ENCODE data around the gene PLAAT5. TPM values are rescaled to one million over a fixed set of nuclear protein-coding genes. Genes with fewer than 3 reads are reported as not detected.

PLAAT5 gene
- total and polyA plus RNA-seq, 2 of the 13 experiments (the other 11 are each of a cell fraction or from before 2014, with no cell fraction given) = not detected

DNA sequence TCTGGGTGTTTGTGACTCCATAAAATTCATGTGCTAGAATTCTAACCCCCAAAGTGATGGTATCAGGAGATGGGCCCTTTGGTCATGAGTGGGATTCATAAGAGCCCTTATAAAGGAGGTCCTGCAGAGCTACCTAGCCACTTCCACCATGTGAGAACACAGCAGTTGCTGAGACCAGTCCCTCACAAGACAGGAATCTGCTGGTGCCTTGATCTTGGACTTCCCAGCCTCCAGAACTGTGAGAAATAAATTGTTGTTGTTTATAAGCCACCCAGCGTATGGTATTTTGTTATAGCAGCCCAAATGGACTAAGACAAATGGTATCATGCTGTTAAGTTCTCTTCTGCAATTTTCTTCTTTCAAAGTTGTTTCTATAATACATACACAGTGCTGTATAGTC is 1.5 kb upstream of the PLAAT5 start:
- ATAC-seq (no peak), FAIRE-seq (no peak), DNase-seq (ENCODE audit: low spot score) (no peak)
- Histone ChIP-seq H3K36me3 (replicated peaks in 1 of 2; ENCODE audit: control insufficient read depth in 1 of 2, insufficient read depth in 2 of 2, low read length in 2 of 2) (no peaks in the 10 kb centered on the region), H3K4me2 (ENCODE audit: low read depth, low read length) (no peak overlapping the region), H3K4me3 (replicated peaks in 1 of 3; ENCODE audit: insufficient read depth in 1 of 3, low read depth in 2 of 3, low read length in 3 of 3) (no peak overlapping the region), H3K9me3 (ENCODE audit: low read length) (no peaks in the 10 kb centered on the region), H3K9ac (ENCODE audit: insufficient read depth, low read depth, low read length) (no peak overlapping the region), H4K20me1 (ENCODE audit: insufficient read depth, low read length) (no peaks in the 10 kb centered on the region), H3K79me2 (ENCODE audit: insufficient read depth, low read length) (no peaks in the 10 kb centered on the region), H3K4me1 (ENCODE audit: insufficient read depth, low read length) (peaks cover 17% of the 10 kb centered on the region), H3K27me3 (ENCODE audit: control insufficient read depth in 1 of 2, insufficient read depth in 2 of 2, low read length in 2 of 2) (peaks cover 0 to 30% of the 10 kb centered on the region in 2 experiments; a peak in 3 of 5 replicates), H3K27ac (ENCODE audit: extremely low read length, insufficient read depth, low read length) (no peak overlapping the region), H2AFZ (ENCODE audit: low read length) (no peak overlapping the region)
- CTCF ChIA-PET (ENCODE audit: low intra/inter-chr PET ratio, low total read pairs) = no interaction called here
- intact Hi-C loops (cut with micrococcal nuclease; ENCODE audit: unreplicated experiment) = no loop called here
- 92% methylated on average over 1 of the region's 1 CpG for WGBS (ENCODE audit: low lambda C conversion rate)
- POLR2A ChIA-PET = interaction anchor here (1.2 kb wide), 1 partner anchor 189 kb away, joined by 4 read pairs; the partner anchor contains the start of gene RTN3
- in situ Hi-C loops (cut with HindIII; ENCODE audit: extremely low pct_ligation_motif_present, low pct_unique_long_range_greater_than_20kb) = loop anchor here (25.0 kb wide), 1 partner anchor 245 kb away; no protein-coding TSS in a partner anchor
- no TSS peak for BruUV-seq (replicated peaks)
- TF ChIP-seq ZNF564 (CRISPR knock-in tag; IDR thresholded peaks at IDR 0.05) (peak; percentile 77; the same call in 1 of the 2 replicates), ZKSCAN1 (IDR thresholded peaks at IDR 0.05; ENCODE audit: low read length) (no peak)

GRCh38 chr11:63491636-63492372 is 837 bp upstream of the PLAAT5 start:
- Histone ChIP-seq H2AFZ (ENCODE audit: low read length) (no peak overlapping the region), H3K4me1 (ENCODE audit: insufficient read depth, low read length) (peaks cover 17% of the 10 kb centered on the region), H4K20me1 (ENCODE audit: insufficient read depth, low read length) (no peaks in the 10 kb centered on the region), H3K36me3 (replicated peaks in 1 of 2; ENCODE audit: control insufficient read depth in 1 of 2, insufficient read depth in 2 of 2, low read length in 2 of 2) (no peaks in the 10 kb centered on the region), H3K9me3 (ENCODE audit: low read length) (no peaks in the 10 kb centered on the region), H3K27ac (ENCODE audit: extremely low read length, insufficient read depth, low read length) (no peak overlapping the region), H3K4me3 (replicated peaks in 1 of 3; ENCODE audit: insufficient read depth in 1 of 3, low read depth in 2 of 3, low read length in 3 of 3) (no peak overlapping the region; a peak in 1 of 6 replicates), H3K27me3 (ENCODE audit: control insufficient read depth in 1 of 2, insufficient read depth in 2 of 2, low read length in 2 of 2) (peaks cover 0 to 30% of the 10 kb centered on the region in 2 experiments; a peak in 4 of 5 replicates), H3K4me2 (ENCODE audit: low read depth, low read length) (peak overlapping the region; percentile 45; the same call in 1 of the 2 replicates), H3K9ac (ENCODE audit: insufficient read depth, low read depth, low read length) (no peak overlapping the region), H3K79me2 (ENCODE audit: insufficient read depth, low read length) (no peaks in the 10 kb centered on the region)
- WGBS (ENCODE audit: low lambda C conversion rate) = 2% methylated on average over 11 of the region's 11 CpGs
- FAIRE-seq = peak; percentile 71
- peak; percentile 92 for DNase-seq (ENCODE audit: low spot score)
- ChIA-PET CTCF (ENCODE audit: low intra/inter-chr PET ratio, low total read pairs) (no interaction called here), POLR2A (interaction anchor here (1.0 to 1.2 kb wide), 2 partner anchors 111 to 189 kb away, joined by 4 read pairs; partner anchors contain the start of gene RTN3)
- no TSS peak for BruUV-seq (replicated peaks)
- peak; percentile 82 for ATAC-seq
- intact Hi-C loops (cut with micrococcal nuclease; ENCODE audit: unreplicated experiment) (no loop called here), in situ Hi-C loops (cut with HindIII; ENCODE audit: extremely low pct_ligation_motif_present, low pct_unique_long_range_greater_than_20kb) (loop anchor here (25.0 kb wide), 1 partner anchor 245 kb away; no protein-coding TSS in a partner anchor)
- TF ChIP-seq ZSCAN31 (CRISPR knock-in tag; IDR thresholded peaks at IDR 0.05; ENCODE audit: low read depth) (no peak), ZNF138 (CRISPR knock-in tag; IDR thresholded peaks at IDR 0.05; ENCODE audit: low read depth) (no peak), ZNF780A (CRISPR knock-in tag; IDR thresholded peaks at IDR 0.05) (no peak), ZNF646 (CRISPR knock-in tag; IDR thresholded peaks at IDR 0.05) (no peak), FOSL1 (CRISPR knock-in tag; IDR thresholded peaks at IDR 0.05; ENCODE audit: borderline replicate concordance) (no peak), CSRNP1 (CRISPR knock-in tag; IDR thresholded peaks at IDR 0.05) (no peak), ZNF264 (CRISPR knock-in tag; IDR thresholded peaks at IDR 0.05) (no peak)

Data from HepG2 (cell line).